Activated CD4-positive, alpha-beta T cell treated with anti-CD3 and anti-CD28 coated beads for 4 hours (primary cell): Measurements from ENCODE around the gene IFI16.
"Not testable (repeated sequence)": the region's sequence is repeated elsewhere in the genome, so short reads cannot be mapped to it uniquely, and the experiment has no call there.

Experiments
- DNase-seq, 2 donors: peaks; one replicate each; pipeline ENCODE4 v3.0.0-alpha.2; 2020

The IFI16 gene

GRCh38 chr1:159009704-159010361 is at the start of gene IFI16:
TSS of gene IFI16 (plus strand) at chr1:159009907. CDS start at chr1:159014681, 4,774 bp downstream.
- peak; percentile 67 to 71 for DNase-seq

- DNase-seq = no peak
Observed at GRCh38 chr1:158961178-158961577, 48.5 kb upstream of the IFI16 start.

- DNase-seq = no peak
Observed at GRCh38 chr1:158962983-158963382, 46.7 kb upstream of the IFI16 start.

- DNase-seq = no peak
Observed at GRCh38 chr1:158969166-158969565, 40.5 kb upstream of the IFI16 start.

GRCh38 chr1:158969855-158970254 is 39.9 kb upstream of the IFI16 start:
- peak; percentile 4 to 11 for DNase-seq

- no peak for DNase-seq
Observed at GRCh38 chr1:158972841-158973240, 36.9 kb upstream of the IFI16 start.

GRCh38 chr1:158976219-158976618 is 33.5 kb upstream of the IFI16 start:
- DNase-seq = no peak

- no peak for DNase-seq
Observed at GRCh38 chr1:158978730-158979129, 31.0 kb upstream of the IFI16 start.

GRCh38 chr1:158979229-158979628 is 30.5 kb upstream of the IFI16 start:
- DNase-seq = no peak

GRCh38 chr1:158983235-158983634 is 26.5 kb upstream of the IFI16 start:
- DNase-seq = no peak

- no peak for DNase-seq
Observed at GRCh38 chr1:158984386-158984785, 25.3 kb upstream of the IFI16 start.

GRCh38 chr1:158989424-158989823 is 20.3 kb upstream of the IFI16 start:
- no peak for DNase-seq

- no peak for DNase-seq
Observed at GRCh38 chr1:158992787-158993312, 16.9 kb upstream of the IFI16 start.

GRCh38 chr1:158996998-158997397 is 12.7 kb upstream of the IFI16 start:
- no peak for DNase-seq

- DNase-seq = no peak
Observed at GRCh38 chr1:158998037-158998780, 11.5 kb upstream of the IFI16 start.

GRCh38 chr1:158998781-158999161 is 10.9 kb upstream of the IFI16 start:
- peak; percentile 41 to 65 for DNase-seq

GRCh38 chr1:158999316-159000069 is 10.2 kb upstream of the IFI16 start:
- no peak for DNase-seq

- DNase-seq = no peak
Observed at GRCh38 chr1:159000070-159000409, 9.7 kb upstream of the IFI16 start.

GRCh38 chr1:159000625-159001024 is 9.1 kb upstream of the IFI16 start:
- no peak for DNase-seq

GRCh38 chr1:159005161-159005560 is 4.5 kb upstream of the IFI16 start:
- DNase-seq = no peak

GRCh38 chr1:159005676-159006075 is 4.0 kb upstream of the IFI16 start:
- DNase-seq = no peak

- DNase-seq = not testable (repeated sequence)
Observed at GRCh38 chr1:159006210-159006807, 3.4 kb upstream of the IFI16 start.

- DNase-seq = no peak
Observed at GRCh38 chr1:159007726-159008125, 2.0 kb upstream of the IFI16 start.
